GM11168 (cell line): ENCODE measurements around the gene CAPN15.
"Not testable (repeated sequence)": the region's sequence is repeated elsewhere in the genome, so short reads cannot be mapped to it uniquely, and the experiment has no call there.

Experiments
- in situ Hi-C: fragments of 300-500 bp; cut with MboI; formaldehyde crosslinking; loops from one replicate; pipeline ENCODE4 v1.12.0; 2022; ENCODE audit warnings: low sequenced_read_pairs; ENCODE audit not compliant: unreplicated experiment

The CAPN15 gene

DNA sequence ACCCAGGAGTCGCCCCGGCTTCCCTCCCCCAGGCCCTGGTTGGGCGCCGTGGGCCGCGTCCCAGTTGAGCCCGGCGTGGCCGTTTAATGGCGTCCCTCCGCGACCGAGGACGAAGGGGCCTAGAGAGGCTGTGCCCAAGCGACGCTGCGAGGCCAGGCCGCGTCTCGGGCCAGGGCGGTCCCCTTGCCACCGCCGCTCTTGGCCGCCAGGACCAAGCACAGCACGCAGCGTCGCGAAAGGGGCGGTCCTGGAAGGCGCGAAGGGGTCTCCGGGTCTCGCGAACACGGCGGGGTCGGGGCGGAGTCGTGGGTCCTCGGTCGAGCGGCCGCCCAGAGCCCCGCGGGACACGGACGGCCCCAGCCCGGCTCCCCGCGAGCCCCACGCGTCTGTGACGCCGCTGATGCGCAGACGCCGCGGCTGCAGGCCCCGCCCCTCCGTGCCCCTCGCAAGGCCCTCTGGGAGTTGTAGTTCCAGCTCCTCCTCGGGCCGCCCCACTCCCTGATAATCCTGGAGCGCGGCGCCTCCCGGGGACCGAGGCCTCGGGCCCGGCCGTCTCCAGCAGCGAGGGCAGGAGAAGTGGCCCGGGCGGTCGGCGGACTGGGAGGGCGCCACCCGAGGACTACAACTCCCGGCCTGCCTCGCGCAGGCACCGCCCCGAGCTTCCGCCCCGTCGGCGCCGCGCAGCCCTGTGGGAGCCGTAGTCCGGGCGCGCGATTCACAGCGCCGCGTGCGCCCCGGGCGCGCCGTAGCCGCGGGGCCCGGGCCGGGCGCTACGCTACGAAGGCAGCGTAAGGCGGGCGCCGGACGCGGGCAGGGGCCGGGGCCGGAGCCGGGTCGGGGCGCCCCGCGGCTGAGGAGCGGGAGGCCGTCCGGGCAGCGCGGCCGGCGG, at the start of gene CAPN15:
CAPN15 (plus strand) TSS at position 698 of the 889 bp plus-strand sequence. CDS start 19,127 bp downstream, outside the sequence.
- in situ Hi-C loops = no loop called here

DNA sequence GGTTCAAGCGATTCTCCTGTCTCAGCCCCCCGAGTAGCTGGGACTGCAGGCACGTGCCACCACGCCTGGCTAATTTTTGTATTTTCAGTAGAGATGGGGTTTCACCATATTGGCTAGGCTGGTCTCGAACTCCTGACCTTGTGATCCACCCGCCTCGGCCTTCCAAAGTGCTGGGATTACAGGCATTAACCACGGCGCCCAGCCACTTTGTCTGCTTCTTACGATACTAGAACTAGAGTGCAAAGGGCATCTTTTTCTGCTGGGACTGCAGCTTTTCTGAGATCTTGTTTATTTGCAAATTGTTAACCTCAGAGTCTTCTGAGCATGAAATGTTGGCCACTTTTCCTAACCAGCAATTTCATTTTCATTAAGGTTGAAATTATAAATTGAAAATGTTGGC, 49.2 kb upstream of the CAPN15 start:
- in situ Hi-C loops = not testable (repeated sequence)

DNA sequence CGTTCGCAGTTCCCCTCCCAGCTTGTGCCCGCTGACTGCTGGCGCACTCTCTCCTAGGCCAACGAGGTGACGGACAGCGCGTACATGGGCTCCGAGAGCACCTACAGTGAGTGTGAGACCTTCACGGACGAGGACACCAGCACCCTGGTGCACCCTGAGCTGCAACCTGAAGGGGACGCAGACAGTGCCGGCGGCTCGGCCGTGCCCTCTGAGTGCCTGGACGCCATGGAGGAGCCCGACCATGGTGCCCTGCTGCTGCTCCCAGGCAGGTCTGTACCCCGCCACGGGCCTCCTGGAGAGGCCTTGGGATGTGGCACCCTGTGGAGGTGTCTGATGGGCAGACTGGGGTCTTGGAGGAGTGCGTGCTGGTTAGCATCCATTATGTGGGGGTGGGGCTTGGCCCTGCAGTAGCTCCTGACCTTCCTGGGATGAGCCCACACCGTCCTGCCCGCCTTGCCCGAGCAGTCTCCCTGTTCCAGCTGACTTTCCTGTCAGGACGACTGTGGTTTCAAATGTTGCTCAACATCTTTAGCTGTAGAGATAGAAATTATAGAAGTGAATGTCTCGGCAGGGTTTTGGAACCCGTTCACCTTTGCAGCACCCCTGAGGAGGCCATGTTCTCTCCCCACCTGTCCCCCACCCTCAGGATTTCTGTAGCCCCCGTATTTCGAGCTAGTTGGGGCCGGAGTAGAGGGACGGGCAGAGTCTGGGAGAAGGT, 44.9 kb upstream of the CAPN15 start:
- in situ Hi-C loops = no loop called here

DNA sequence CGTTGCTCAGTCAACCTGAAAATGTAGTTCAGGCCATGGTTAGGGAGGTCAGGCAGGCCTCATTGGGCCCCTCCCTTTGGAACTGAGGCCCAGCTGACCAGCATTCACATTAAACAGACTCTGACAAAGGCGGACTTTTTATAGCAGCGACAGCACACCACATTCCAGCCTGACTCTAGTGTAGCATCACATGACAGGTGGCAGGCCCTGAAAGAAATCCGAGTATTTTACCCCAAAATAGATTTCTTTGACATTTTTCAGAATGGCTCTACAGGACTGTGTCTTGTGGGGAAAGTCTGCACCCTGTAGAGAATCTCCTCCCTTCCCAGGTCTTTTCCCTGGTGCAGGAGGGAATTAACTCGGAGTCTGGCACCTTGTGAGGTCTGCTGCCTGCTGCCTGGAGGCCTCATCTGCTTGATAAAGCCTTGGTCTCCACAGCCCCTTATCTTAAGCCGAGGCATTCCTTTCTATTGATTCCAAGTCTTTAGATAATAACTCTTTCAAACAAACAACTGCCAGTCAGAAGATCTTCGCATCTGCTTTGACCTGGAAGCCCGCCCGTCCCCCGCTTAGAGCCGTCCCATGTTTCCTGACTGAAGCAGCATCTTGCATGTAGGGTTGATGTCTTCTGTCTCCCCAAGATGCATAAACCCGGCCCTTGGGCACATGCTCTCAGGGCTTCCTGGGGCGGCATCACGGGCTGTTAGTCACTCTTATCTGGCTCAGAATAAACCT, 44.0 kb upstream of the CAPN15 start:
- in situ Hi-C loops = no loop called here

DNA sequence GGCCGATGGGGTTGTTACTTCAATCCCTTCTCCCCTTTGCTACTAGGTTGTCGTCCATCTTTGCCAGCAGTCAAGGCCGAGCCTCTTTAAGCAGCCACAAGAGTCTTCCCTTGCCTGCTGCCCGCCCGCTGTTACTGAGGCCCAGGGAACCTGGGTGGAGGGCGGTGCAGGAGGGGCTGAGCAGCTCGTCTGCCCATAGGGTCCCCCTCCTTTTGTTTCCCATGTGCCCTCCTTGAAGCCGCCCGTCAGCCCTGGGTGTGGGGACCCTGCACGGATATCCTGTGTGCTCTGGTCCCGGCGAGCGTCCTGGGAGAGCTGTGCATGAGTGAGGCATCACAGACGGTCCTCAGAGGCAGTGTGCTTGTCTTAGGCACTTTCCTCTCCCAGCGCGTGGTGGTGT, 37.9 kb upstream of the CAPN15 start:
- in situ Hi-C loops = no loop called here

DNA sequence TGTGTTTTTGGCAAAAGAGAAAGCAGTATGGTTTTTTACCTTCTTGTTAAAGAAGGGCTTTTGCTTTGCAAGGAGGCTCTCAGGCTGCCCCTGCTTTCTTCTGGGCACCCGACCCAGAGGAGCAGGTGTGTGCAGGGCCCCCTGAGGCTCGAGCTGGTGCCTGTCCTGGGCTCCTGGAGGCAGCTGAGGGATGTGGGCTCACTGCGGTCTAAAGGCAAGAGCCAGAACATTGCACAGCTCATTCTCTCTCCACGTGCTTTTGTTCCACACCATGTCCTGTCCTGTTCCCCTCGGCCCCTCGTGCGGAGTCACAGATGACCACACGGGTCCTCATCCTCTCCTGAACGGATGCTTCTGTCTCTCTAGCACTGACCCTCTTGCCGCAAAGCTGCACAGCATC, 36.7 kb upstream of the CAPN15 start:
- in situ Hi-C loops = no loop called here

DNA sequence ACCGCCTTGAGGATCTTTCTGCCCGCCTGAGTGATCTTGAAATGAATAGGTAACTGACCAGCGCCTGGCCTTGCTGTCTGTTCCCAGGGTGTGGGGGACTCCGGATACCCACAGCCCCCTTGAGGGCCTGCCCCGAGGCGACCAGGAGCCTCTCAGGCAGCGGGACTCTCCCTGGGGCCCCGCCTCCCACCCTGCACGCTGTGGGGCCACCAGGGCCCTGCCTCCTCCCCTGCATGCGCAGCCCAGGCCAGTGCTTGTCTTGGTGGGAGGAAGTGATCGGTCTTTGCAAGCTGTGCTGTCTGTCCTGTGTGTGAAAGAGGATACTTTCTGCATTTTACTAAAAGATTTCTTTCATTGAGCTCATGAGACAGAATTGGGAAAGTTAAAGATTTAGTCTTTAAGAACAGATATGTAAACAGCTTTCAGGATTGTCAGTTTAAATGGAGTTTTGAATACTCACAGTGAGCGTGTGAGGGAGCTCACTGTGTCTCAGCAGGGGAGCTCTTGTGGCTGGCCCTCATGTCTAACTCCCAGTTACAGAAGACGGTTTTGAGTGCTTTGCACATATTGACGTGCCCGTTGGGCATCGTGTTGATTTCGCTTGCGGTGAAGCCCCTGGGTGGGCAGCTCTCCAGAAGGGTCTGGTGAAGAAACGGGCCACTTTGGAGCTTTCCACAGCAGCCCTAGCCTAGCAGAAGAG, 36.1 kb upstream of the CAPN15 start:
- in situ Hi-C loops = no loop called here

DNA sequence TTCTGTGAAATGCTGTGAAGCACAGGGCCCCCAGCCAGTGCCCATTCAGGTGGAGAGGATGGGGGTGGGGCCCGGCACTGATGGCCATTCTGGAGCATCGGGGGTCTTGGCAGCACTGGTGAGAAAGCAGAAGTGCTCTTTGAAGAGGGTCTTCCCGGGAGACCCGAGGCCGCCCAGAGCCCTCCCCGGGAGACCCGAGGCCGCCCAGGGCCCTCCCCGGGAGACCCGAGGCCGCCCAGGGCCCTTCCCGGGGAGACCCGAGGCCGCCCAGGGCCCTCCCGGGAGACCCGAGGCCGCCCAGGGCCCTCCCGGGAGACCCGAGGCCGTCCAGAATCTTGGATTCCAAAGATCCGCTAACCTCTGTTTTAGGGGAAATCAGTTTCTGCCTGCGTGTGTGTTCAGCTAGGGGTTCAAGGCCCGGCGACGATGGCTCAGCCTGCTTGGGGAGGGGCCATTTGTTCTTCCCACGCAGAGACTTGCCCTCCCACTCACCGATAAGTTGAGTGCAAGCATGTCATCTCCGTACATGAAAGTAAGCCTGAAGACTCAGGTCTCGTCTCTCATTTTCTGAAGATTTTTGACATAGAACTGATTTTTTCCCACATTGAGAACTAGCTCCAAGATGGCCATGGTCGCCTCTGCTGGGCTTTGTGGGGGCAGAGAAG, 35.2 kb upstream of the CAPN15 start:
- in situ Hi-C loops = no loop called here

DNA sequence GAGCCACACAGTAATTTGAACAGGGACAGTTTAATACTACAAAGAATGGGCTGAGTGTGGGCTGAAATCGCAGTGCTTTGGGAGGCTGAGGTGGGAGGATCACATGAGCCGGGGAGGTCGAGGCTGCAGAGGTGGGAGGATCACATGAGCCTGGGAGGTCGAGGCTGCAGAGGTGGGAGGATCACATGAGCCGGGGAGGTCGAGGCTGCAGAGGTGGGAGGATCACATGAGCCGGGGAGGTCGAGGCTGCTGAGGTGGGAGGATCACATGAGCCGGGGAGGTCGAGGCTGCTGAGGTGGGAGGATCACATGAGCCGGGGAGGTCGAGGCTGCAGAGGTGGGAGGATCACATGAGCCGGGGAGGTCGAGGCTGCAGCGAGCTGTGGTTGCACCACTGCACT, 32.8 kb upstream of the CAPN15 start:
- in situ Hi-C loops = not testable (repeated sequence)

DNA sequence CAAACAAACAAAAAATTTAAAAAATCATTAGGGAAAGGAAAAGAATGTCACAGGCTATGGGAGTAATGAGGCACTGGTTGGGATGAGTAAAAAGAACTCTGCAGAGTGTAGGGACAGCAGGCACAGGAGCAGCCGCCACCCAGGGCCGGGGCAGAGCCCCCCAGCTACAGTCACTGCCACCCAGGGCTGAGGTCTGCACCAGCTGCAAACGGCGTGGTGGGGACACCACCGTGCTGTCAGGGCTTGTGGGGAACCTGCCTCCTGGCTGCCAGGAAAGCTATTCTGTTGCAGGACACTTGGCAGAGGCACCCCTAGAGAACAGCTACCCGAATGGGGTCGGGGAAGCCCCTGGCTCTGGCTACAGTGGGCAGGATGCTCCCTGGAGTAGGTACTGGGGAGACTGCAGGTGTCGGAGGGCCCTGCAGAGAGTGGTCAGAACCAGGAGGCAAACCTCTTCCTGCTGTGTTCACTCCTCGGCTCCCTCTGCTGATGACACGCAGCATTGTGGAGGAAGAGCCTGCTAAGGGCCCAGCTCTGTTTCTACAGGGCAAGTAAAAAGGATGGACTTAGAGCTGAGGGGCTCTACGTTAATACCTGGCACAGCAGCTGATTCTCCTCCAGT, 32.3 kb upstream of the CAPN15 start:
- in situ Hi-C loops = no loop called here

DNA sequence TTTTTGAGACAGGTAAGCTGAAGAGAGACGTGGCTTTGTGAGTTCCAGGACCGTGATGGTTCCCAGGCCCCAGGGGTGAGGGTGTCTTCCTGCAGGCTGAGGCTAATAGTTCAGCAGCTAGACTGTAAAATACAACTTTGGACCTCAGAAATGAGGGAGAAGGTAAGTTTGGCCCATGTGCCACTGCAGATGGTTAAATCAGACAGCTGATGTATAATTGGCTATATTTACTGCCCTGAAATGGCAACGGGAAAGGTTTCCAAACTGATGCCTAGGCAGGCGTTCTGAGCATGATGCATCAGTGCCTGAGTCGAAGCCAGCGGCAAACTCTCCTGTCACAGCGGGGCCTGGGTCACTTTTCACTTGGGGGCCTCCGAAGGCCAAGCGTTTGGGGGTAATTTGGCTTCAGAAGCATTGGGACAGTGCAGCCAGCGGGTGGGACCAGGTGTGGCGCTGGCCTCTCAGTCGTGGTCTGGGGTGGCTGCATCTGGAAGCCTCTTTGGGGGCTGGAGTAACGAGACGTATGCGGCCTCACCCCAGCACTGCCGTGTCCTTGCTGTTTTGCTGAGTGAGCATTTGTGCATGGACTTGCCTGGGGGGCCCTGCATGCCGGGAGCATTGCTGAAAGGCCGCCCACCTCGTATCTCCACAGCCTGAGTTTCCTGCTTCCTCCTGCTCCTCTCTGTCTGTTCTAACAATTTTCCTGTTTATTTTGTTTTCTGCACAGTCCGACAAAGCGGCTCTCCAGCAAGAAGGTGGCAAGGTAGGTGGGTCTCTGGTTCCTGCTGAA, 31.2 kb upstream of the CAPN15 start:
- in situ Hi-C loops = no loop called here

DNA sequence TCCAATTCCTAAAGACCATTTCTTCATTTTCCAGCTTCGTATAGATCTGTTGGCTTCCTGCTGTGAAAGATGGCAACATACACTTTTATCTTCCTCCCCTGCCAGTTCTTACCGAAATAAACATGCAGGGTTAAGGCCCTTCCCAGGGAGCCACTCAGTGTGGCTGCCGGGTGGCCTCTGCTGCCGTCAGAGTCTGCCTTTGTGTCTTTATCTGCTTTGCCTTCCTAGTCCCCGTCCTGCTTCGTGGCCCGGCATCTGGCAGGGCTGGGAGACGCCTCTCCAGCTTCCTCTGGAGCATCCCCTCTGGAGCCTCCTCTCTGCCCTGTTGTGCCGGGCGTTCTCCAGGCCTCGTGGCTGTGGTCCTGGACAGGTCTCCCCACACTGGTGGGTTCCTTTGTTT, 30.3 kb upstream of the CAPN15 start:
- in situ Hi-C loops = no loop called here

DNA sequence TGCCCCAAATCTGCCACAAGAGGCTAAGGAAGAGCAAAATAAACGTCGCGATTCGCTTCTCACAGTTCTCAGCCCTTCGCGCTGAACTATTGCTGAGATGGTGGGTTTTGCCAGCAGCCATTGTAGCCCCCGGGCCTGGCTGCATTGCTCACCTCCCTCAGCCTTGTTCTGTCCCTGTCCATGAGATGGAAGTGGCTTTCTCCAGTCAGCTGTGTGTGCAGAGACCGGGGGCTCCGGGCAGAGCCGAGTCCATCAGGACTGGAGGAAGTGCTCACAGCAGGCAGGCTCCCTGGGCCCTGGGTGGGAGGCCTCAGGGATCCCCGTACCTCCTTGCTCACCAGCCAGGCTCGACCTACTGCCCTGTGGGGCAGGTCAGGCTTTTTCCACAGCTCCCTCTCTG, 27.6 kb upstream of the CAPN15 start:
- in situ Hi-C loops = no loop called here

DNA sequence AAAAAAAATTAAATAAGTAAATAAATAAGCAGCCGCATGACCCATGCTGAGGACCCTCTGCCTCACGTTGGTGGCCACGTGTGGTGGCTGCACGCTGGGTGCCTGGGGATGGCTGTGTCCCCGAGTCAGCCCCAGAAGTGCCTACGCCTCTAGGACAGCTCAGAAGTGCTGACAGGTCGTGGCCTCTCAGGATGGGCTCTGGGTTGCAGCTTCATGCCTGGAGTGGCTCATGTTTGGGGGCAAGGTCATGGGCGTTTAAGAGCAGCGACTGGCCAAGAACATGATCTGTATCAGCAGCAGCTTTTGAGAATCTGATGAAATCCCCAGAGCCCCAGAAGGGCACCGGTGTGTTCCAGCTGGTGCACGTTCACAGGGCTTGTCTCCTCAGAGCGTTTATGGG, 26.8 kb upstream of the CAPN15 start:
- in situ Hi-C loops = no loop called here

DNA sequence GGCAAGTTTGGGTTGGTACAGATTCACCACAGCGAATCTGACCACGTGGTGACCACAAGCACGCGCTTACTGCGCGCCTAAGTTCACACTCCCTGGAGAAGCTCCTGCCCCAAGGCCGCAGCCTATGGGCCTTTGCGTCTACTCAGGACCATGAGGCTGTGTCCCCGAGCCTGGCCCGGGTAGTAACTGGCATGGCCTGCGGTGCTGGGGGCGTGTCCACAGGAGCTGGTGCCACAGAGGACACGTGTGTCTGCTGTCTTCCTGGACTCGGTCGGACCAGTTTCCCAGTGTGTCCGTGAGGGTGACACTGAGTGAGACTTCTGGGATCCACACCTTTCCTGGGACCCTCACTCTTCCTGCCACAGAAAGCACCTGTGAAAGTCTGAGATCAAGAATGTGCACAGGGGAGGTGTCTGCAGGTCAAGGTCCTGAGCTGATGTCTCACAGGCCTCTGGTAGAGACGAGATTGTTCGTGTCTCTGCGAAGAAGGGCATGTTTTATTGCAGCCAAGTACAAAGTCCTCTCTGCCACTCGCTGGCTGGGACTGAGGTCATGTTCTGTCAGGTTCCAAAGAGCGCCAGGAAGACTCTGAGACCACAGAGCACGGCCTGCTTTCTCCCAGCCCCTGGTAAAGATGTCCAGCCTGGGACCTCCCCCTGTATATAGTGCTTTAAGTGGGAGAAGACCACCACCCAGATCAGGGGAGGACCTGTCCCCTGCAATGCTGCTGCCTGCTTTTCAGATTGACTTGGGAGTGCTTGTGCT, 25.2 kb upstream of the CAPN15 start:
- in situ Hi-C loops = no loop called here

DNA sequence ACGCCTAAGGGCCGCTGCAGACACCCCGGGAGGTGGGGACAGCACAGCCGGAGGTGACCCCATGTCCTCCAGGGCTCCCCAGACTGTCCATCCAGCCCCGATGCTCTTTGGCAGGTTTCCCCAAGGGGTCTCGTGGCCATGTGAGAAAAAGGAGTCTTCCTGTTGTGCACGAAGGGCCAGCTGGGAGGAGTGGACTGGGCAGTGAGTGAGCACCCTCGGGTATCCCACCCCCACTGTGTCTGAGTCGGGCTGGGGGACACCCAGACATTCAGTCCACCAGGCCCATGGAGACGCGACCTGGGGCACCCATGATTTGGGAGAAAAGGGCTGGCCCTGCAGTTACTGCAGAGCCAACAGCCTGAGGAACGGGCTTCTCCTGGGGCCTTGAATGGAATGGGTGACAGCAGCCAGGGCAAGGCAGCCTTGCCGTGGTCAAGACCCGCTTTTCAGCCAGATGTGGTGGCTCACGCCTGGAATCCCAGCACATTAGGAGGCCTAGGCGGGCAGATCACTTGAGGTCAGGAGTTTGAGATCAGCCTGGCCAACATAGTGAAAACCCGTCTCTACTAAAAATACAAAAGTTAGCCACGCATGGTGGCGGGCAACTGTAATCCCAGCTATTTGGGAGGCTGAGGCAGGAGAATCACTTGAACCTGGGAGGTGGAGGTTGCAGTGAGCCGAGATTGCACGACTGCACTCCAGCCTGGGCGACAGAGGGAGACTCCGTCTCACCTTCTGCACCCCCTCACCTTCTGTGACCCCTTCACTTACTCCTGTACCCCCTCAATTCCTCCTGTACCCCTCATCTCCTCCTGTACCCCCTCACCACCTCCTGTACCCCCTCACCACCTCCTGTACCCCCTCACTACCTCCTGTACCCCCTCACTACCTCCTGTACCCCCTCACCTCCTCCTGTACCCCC, 24.1 kb upstream of the CAPN15 start:
- in situ Hi-C loops = no loop called here
